ENCODE measurements around the gene ALG13.

ALG13 gene

GRCh38 chrX:111671668-111672067, 9.3 kb upstream of the ALG13 start:
- Histone ChIP-seq H3K27me3 (ENCODE audit: control insufficient read depth, insufficient read depth, low read length) (no peaks in the 10 kb centered on the region), H3K9me3 (ENCODE audit: control insufficient read depth, low read length) (no peaks in the 10 kb centered on the region), H3K4me3 (ENCODE audit: low read length) (no peak overlapping the region), H3K9ac (ENCODE audit: low read length) (no peak overlapping the region), H3K4me1 (ENCODE audit: control insufficient read depth, insufficient read depth, low read length) (no peaks in the 10 kb centered on the region), H3K36me3 (ENCODE audit: control insufficient read depth, insufficient read depth, low read length) (no peaks in the 10 kb centered on the region)

- H3K9ac ChIP-seq (ENCODE audit: low read length) = no peak overlapping the region
- H3K9me3 ChIP-seq (ENCODE audit: control insufficient read depth, low read length) = no peaks in the 10 kb centered on the region
- H3K4me3 ChIP-seq (ENCODE audit: low read length) = no peak overlapping the region
- no peaks in the 10 kb centered on the region for H3K36me3 ChIP-seq (ENCODE audit: control insufficient read depth, insufficient read depth, low read length)
- H3K27me3 ChIP-seq (ENCODE audit: control insufficient read depth, insufficient read depth, low read length) = no peaks in the 10 kb centered on the region
- H3K4me1 ChIP-seq (ENCODE audit: control insufficient read depth, insufficient read depth, low read length) = peaks cover 2% of the 10 kb centered on the region
These were observed 6.3 kb downstream of the ALG13 start for GRCh38 chrX:111687305-111687704.

- Histone ChIP-seq H3K4me1 (ENCODE audit: control insufficient read depth, insufficient read depth, low read length) (no peaks in the 10 kb centered on the region), H3K27me3 (ENCODE audit: control insufficient read depth, insufficient read depth, low read length) (no peaks in the 10 kb centered on the region), H3K9ac (ENCODE audit: low read length) (no peak overlapping the region), H3K4me3 (ENCODE audit: low read length) (no peak overlapping the region), H3K36me3 (ENCODE audit: control insufficient read depth, insufficient read depth, low read length) (no peaks in the 10 kb centered on the region), H3K9me3 (ENCODE audit: control insufficient read depth, low read length) (no peaks in the 10 kb centered on the region)
These were observed 14.4 kb downstream of the ALG13 start for GRCh38 chrX:111695297-111695880.

- no peaks in the 10 kb centered on the region for H3K27me3 ChIP-seq (ENCODE audit: control insufficient read depth, insufficient read depth, low read length)
- no peaks in the 10 kb centered on the region for H3K9me3 ChIP-seq (ENCODE audit: control insufficient read depth, low read length)
- H3K9ac ChIP-seq (ENCODE audit: low read length) = no peak overlapping the region
- H3K4me1 ChIP-seq (ENCODE audit: control insufficient read depth, insufficient read depth, low read length) = no peaks in the 10 kb centered on the region
- H3K4me3 ChIP-seq (ENCODE audit: low read length) = no peak overlapping the region
- H3K36me3 ChIP-seq (ENCODE audit: control insufficient read depth, insufficient read depth, low read length) = no peaks in the 10 kb centered on the region
These were observed 38.6 kb downstream of the ALG13 start for GRCh38 chrX:111719426-111720210.

GRCh38 chrX:111728096-111728495, 47.1 kb downstream of the ALG13 start:
- no peaks in the 10 kb centered on the region for H3K4me1 ChIP-seq (ENCODE audit: control insufficient read depth, insufficient read depth, low read length)
- no peak overlapping the region for H3K4me3 ChIP-seq (ENCODE audit: low read length)
- no peaks in the 10 kb centered on the region for H3K27me3 ChIP-seq (ENCODE audit: control insufficient read depth, insufficient read depth, low read length)
- H3K9me3 ChIP-seq (ENCODE audit: control insufficient read depth, low read length) = no peaks in the 10 kb centered on the region
- H3K36me3 ChIP-seq (ENCODE audit: control insufficient read depth, insufficient read depth, low read length) = peaks cover 4% of the 10 kb centered on the region
- no peak overlapping the region for H3K9ac ChIP-seq (ENCODE audit: low read length)

- no peak overlapping the region for H3K9ac ChIP-seq (ENCODE audit: low read length)
- H3K36me3 ChIP-seq (ENCODE audit: control insufficient read depth, insufficient read depth, low read length) = peaks cover 4% of the 10 kb centered on the region
- no peaks in the 10 kb centered on the region for H3K9me3 ChIP-seq (ENCODE audit: control insufficient read depth, low read length)
- no peak overlapping the region for H3K4me3 ChIP-seq (ENCODE audit: low read length)
- H3K27me3 ChIP-seq (ENCODE audit: control insufficient read depth, insufficient read depth, low read length) = no peaks in the 10 kb centered on the region
- no peaks in the 10 kb centered on the region for H3K4me1 ChIP-seq (ENCODE audit: control insufficient read depth, insufficient read depth, low read length)
These were observed 50.4 kb downstream of the ALG13 start for GRCh38 chrX:111731351-111731750.

- no peak overlapping the region for H3K9ac ChIP-seq (ENCODE audit: low read length)
- H3K36me3 ChIP-seq (ENCODE audit: control insufficient read depth, insufficient read depth, low read length) = peaks cover 4% of the 10 kb centered on the region
- no peak overlapping the region for H3K4me3 ChIP-seq (ENCODE audit: low read length)
- H3K9me3 ChIP-seq (ENCODE audit: control insufficient read depth, low read length) = no peaks in the 10 kb centered on the region
- H3K4me1 ChIP-seq (ENCODE audit: control insufficient read depth, insufficient read depth, low read length) = no peaks in the 10 kb centered on the region
- H3K27me3 ChIP-seq (ENCODE audit: control insufficient read depth, insufficient read depth, low read length) = no peaks in the 10 kb centered on the region
These were observed 55.6 kb downstream of the ALG13 start for GRCh38 chrX:111736571-111736970.

GRCh38 chrX:111742018-111742417, 61.0 kb downstream of the ALG13 start:
- H3K4me1 ChIP-seq (ENCODE audit: control insufficient read depth, insufficient read depth, low read length) = no peaks in the 10 kb centered on the region
- H3K36me3 ChIP-seq (ENCODE audit: control insufficient read depth, insufficient read depth, low read length) = no peaks in the 10 kb centered on the region
- H3K4me3 ChIP-seq (ENCODE audit: low read length) = no peak overlapping the region
- H3K9ac ChIP-seq (ENCODE audit: low read length) = no peak overlapping the region
- no peaks in the 10 kb centered on the region for H3K9me3 ChIP-seq (ENCODE audit: control insufficient read depth, low read length)
- H3K27me3 ChIP-seq (ENCODE audit: control insufficient read depth, insufficient read depth, low read length) = no peaks in the 10 kb centered on the region

- Histone ChIP-seq H3K9me3 (ENCODE audit: control insufficient read depth, low read length) (no peaks in the 10 kb centered on the region), H3K4me3 (ENCODE audit: low read length) (no peak overlapping the region), H3K4me1 (ENCODE audit: control insufficient read depth, insufficient read depth, low read length) (no peaks in the 10 kb centered on the region), H3K36me3 (ENCODE audit: control insufficient read depth, insufficient read depth, low read length) (no peaks in the 10 kb centered on the region), H3K27me3 (ENCODE audit: control insufficient read depth, insufficient read depth, low read length) (no peaks in the 10 kb centered on the region), H3K9ac (ENCODE audit: low read length) (no peak overlapping the region)
These were observed 62.3 kb downstream of the ALG13 start for GRCh38 chrX:111743316-111743715.

GRCh38 chrX:111756486-111756885, 75.5 kb downstream of the ALG13 start:
- Histone ChIP-seq H3K4me1 (ENCODE audit: control insufficient read depth, insufficient read depth, low read length) (no peaks in the 10 kb centered on the region), H3K4me3 (ENCODE audit: low read length) (no peak overlapping the region), H3K36me3 (ENCODE audit: control insufficient read depth, insufficient read depth, low read length) (no peaks in the 10 kb centered on the region), H3K9ac (ENCODE audit: low read length) (no peak overlapping the region), H3K9me3 (ENCODE audit: control insufficient read depth, low read length) (no peaks in the 10 kb centered on the region), H3K27me3 (ENCODE audit: control insufficient read depth, insufficient read depth, low read length) (no peaks in the 10 kb centered on the region)

- H3K4me1 ChIP-seq (ENCODE audit: control insufficient read depth, insufficient read depth, low read length) = no peaks in the 10 kb centered on the region
These were observed 78.7 kb downstream of the ALG13 start for GRCh38 chrX:111759686-111760085.

GRCh38 chrX:111761578-111762135, 80.7 kb downstream of the ALG13 start:
- no peaks in the 10 kb centered on the region for H3K9me3 ChIP-seq (ENCODE audit: control insufficient read depth, low read length)
- H3K27me3 ChIP-seq (ENCODE audit: control insufficient read depth, insufficient read depth, low read length) = no peaks in the 10 kb centered on the region
- H3K36me3 ChIP-seq (ENCODE audit: control insufficient read depth, insufficient read depth, low read length) = no peaks in the 10 kb centered on the region
- no peak overlapping the region for H3K4me3 ChIP-seq (ENCODE audit: low read length)
- no peak overlapping the region for H3K9ac ChIP-seq (ENCODE audit: low read length)
- no peaks in the 10 kb centered on the region for H3K4me1 ChIP-seq (ENCODE audit: control insufficient read depth, insufficient read depth, low read length)

More at GRCh38 chrX:111759686-111760085, 78.7 kb downstream of the ALG13 start:
- Histone ChIP-seq H3K27me3 (ENCODE audit: control insufficient read depth, insufficient read depth, low read length) (no peaks in the 10 kb centered on the region), H3K9ac (ENCODE audit: low read length) (no peak overlapping the region), H3K9me3 (ENCODE audit: control insufficient read depth, low read length) (no peaks in the 10 kb centered on the region), H3K36me3 (ENCODE audit: control insufficient read depth, insufficient read depth, low read length) (no peaks in the 10 kb centered on the region), H3K4me3 (ENCODE audit: low read length) (no peak overlapping the region)

Measured in mucosa of stomach (tissue), 1 donor.